PC-9 (cell line): Measurements from ENCODE around the gene HSPG2.

Experiments
- CTCF ChIP-seq: fragments of 200-600 bp; sonication (generic); conservative IDR thresholded peaks from 2 replicates; pipeline ENCODE4 v1.6.1; 2017; ENCODE audit warnings: mixed run types, antibody characterized with exemption, mild to moderate bottlenecking, moderate library complexity
- EZH2 ChIP-seq: fragments of 200-600 bp; sonication (generic); IDR thresholded peaks from 2 replicates; pipeline ENCODE4 v1.8.0; 2017; ENCODE audit warnings: antibody characterized with exemption, low read depth

DNA sequence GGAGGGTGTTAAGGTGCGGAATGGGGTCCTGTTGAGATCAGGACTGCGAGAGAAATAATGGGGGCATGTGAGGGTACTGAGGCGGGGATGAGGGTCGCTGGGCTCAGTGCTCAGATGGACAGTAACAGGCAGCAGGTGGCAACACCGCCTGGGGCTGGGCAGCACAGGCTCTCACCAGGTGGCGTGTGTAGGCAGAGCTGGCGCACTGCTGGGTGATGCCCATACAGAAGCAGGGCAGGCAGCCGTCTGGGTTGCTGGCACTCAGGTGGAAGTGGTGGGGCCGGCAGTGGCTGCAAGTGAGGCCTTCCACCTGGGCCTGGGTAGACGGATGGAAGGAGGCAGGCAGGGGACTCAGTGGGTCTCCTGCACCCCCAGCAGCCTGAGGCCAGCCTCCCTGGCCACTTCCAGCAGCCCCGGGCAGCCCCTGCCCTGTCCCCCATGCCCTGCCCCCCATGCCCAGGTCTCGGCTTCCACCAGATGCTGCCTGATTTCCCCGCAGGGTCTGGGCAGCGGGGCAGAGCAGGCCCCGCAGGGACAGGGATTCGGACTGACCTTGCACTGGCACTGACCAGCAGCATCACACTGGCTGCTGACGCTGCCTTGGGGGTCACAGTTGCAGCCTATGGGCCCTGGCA lies 64.5 kb downstream of the HSPG2 start:
- TF ChIP-seq CTCF (no peak), EZH2 (no peak)
